HG03469 (cell line): Measurements from ENCODE around the gene VIL1.

Experiments used
- ATAC-seq: cut with Tn5 transposase; IDR thresholded peaks from one replicate; pipeline ENCODE4 v1.9.1; 2021; ENCODE audit warnings: mild to moderate bottlenecking, moderate library complexity, moderate number of reproducible peaks; ENCODE audit not compliant: unreplicated experiment

VIL1 gene

GRCh38 chr2:218394298-218395089 is 24.4 kb upstream of the VIL1 start:
- no peak for ATAC-seq

GRCh38 chr2:218395090-218395444 is 23.9 kb upstream of the VIL1 start:
- ATAC-seq: no peak

- ATAC-seq: no peak
Observed at GRCh38 chr2:218395456-218395825, 23.5 kb upstream of the VIL1 start.

GRCh38 chr2:218395826-218396687 is 22.9 kb upstream of the VIL1 start:
- peak; percentile 35 for ATAC-seq

GRCh38 chr2:218396688-218397462 is 22.0 kb upstream of the VIL1 start:
- ATAC-seq: no peak

GRCh38 chr2:218397463-218397819 is 21.5 kb upstream of the VIL1 start:
- ATAC-seq: no peak

- no peak for ATAC-seq
Observed at GRCh38 chr2:218397820-218398436, 21.0 kb upstream of the VIL1 start.

- no peak for ATAC-seq
Observed at GRCh38 chr2:218398437-218399390, 20.2 kb upstream of the VIL1 start.

GRCh38 chr2:218399391-218400166 is 19.3 kb upstream of the VIL1 start, which contains the start of gene CTDSP1:
TSS of gene CTDSP1 (plus strand) at chr2:218399868. CDS start at chr2:218400091, 223 bp downstream.
- ATAC-seq: peak; percentile 29

GRCh38 chr2:218400167-218400929 is 18.6 kb upstream of the VIL1 start:
- ATAC-seq: no peak

GRCh38 chr2:218400930-218401881 is 17.7 kb upstream of the VIL1 start:
- ATAC-seq: no peak

GRCh38 chr2:218401890-218402289 is 17.0 kb upstream of the VIL1 start:
- no peak for ATAC-seq

- ATAC-seq: no peak
Observed at GRCh38 chr2:218402491-218402901, 16.4 kb upstream of the VIL1 start.

GRCh38 chr2:218402911-218403411 is 16.0 kb upstream of the VIL1 start:
- no peak for ATAC-seq

GRCh38 chr2:218403810-218404209 is 15.1 kb upstream of the VIL1 start:
- ATAC-seq: no peak

GRCh38 chr2:218404351-218405085 is 14.4 kb upstream of the VIL1 start:
- ATAC-seq: no peak
